IPS DF 19.7 (cell line): ENCODE data around the gene EIF2AK3.

Experiments used
- DNase-seq: peaks from one replicate; pipeline ENCODE4 v3.0.0-alpha.2; 2013; ENCODE audit warnings: low read depth, low spot score

The EIF2AK3 gene

GRCh38 chr2:88543541-88544057 lies 83.7 kb downstream of the EIF2AK3 start:
- DNase-seq, result no peak

- DNase-seq, result no peak
Observed at GRCh38 chr2:88542668-88543067, 84.6 kb downstream of the EIF2AK3 start.

- DNase-seq, result no peak
Observed at GRCh38 chr2:88540346-88540745, 86.9 kb downstream of the EIF2AK3 start.

GRCh38 chr2:88538362-88538917 lies 88.8 kb downstream of the EIF2AK3 start:
- no peak for DNase-seq

- DNase-seq, result no peak
Observed at GRCh38 chr2:88537640-88538039, 89.6 kb downstream of the EIF2AK3 start.

GRCh38 chr2:88530081-88530480 lies 97.2 kb downstream of the EIF2AK3 start:
- DNase-seq, result no peak

GRCh38 chr2:88521445-88522073 lies 105.7 kb downstream of the EIF2AK3 start:
- DNase-seq, result no peak

GRCh38 chr2:88517759-88518201 lies 109.5 kb downstream of the EIF2AK3 start:
- no peak for DNase-seq
